ENCODE measurements around the gene DIPK2A.

The DIPK2A gene

DNA sequence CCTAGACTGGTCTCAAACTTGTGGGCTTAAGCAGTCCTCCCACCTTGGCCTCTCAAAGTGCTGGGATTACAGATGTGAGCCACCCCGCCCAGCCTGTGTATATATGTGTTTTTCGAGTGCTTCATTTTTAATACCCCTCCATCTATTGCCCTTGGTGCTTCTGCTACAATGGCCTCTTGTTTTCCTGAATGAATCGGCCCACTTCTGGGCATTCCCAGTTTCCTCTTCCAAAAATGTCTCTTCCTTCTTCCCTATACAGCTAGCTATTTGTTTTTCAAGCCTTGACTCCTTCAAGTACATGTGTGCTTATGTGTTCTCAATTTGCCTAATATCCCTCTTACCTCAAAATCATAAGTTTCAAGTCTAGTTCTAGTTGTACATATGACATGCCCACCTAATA is 16.7 kb downstream of the DIPK2A start:
- peaks cover 24% of the 10 kb centered on the region for H3K36me3 ChIP-seq (ENCODE audit: insufficient read depth, insufficient read length, low read length)
- DNase-seq (ENCODE audit: low read depth, low spot score) = no peak
- no peak for TF ChIP-seq YY1 (IDR thresholded peaks at IDR 0.05; ENCODE audit: insufficient read depth, insufficient read length)
- TF ChIP-seq ZNF274 (IDR thresholded peaks at IDR 0.05; ENCODE audit: low read depth, low read length) = no peak
- no peak for TF ChIP-seq SUZ12 (IDR thresholded peaks at IDR 0.05; ENCODE audit: extremely low read depth, insufficient read depth, insufficient read length)
- H3K9ac ChIP-seq (ENCODE audit: insufficient read length, low read depth) = no peak overlapping the region
- H3K4me1 ChIP-seq (ENCODE audit: insufficient read depth, insufficient read length) = no peaks in the 10 kb centered on the region
- no peaks in the 10 kb centered on the region for H3K9me3 ChIP-seq (ENCODE audit: insufficient read depth, low read length)
- no peak overlapping the region for H3K4me3 ChIP-seq (ENCODE audit: insufficient read length, low read depth)
- H3K27me3 ChIP-seq (ENCODE audit: insufficient read depth, insufficient read length) = no peaks in the 10 kb centered on the region

DNA sequence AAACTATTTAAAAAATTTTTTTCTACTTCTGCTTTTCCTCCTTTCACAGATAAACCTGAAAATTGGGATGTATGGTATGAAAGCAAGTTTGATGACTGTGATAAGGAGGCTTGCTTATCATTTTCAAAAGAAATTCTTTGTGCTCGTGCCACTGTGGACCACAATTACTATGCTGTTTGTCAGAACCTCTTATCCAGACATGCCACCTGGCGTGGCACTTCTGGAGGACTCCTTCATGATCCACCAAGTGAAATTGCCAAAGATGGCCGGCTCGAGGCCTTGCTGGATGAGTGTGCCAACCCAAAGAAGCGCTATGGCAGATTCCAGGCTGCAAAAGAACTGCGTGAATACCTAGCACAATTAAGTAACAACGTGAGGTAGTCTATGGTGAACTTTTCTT is 17.8 kb downstream of the DIPK2A start:
- Histone ChIP-seq H3K27me3 (ENCODE audit: insufficient read depth, insufficient read length) (no peaks in the 10 kb centered on the region), H3K36me3 (ENCODE audit: insufficient read depth, insufficient read length, low read length) (peaks cover 28% of the 10 kb centered on the region), H3K4me1 (ENCODE audit: insufficient read depth, insufficient read length) (no peaks in the 10 kb centered on the region), H3K9me3 (ENCODE audit: insufficient read depth, low read length) (no peaks in the 10 kb centered on the region), H3K9ac (ENCODE audit: insufficient read length, low read depth) (no peak overlapping the region), H3K4me3 (ENCODE audit: insufficient read length, low read depth) (no peak overlapping the region)
- TF ChIP-seq YY1 (IDR thresholded peaks at IDR 0.05; ENCODE audit: insufficient read depth, insufficient read length) (no peak), SUZ12 (IDR thresholded peaks at IDR 0.05; ENCODE audit: extremely low read depth, insufficient read depth, insufficient read length) (no peak), ZNF274 (IDR thresholded peaks at IDR 0.05; ENCODE audit: low read depth, low read length) (no peak)
- DNase-seq (ENCODE audit: low read depth, low spot score) = no peak

DNA sequence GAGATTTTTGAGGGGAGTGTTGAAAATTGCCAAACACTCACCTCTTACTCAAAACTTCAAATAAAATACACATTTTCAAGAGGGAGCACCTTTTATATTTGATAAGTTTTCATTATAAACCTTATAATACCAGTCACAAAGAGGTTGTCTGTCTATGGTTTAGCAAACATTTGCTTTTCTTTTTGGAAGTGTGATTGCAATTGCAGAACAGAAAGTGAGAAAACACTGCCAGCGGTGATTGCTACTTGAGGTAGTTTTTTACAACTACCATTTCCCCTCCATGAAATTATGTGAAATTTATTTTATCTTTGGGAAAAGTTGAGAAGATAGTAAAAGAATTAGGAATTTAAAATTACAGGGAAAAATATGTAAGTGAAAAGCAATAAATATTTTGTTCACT is 20.1 kb downstream of the DIPK2A start:
- no peak overlapping the region for H3K9ac ChIP-seq (ENCODE audit: insufficient read length, low read depth)
- TF ChIP-seq YY1 (IDR thresholded peaks at IDR 0.05; ENCODE audit: insufficient read depth, insufficient read length) = no peak
- no peak for TF ChIP-seq SUZ12 (IDR thresholded peaks at IDR 0.05; ENCODE audit: extremely low read depth, insufficient read depth, insufficient read length)
- no peak for TF ChIP-seq ZNF274 (IDR thresholded peaks at IDR 0.05; ENCODE audit: low read depth, low read length)

DNA sequence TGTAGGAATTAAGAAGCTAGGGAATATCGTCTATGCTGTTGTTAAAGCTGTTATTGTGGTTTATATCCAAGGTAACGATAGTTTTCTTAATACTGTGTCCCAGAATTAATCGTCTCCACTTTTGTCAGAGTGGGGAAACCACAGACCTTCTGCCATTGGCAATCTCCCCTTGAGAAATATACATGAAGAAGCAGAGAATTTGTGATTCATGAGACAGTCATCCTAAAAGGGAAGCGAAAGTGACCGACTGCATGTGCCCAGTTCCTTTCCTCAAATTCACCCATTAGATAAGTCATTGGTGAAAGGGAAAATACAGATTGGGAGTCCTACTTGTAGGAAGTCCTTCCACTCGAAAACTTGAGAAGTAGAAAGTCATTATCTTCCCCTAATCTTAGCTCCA is 26.6 kb downstream of the DIPK2A start:
- TF ChIP-seq SUZ12 (IDR thresholded peaks at IDR 0.05; ENCODE audit: extremely low read depth, insufficient read depth, insufficient read length) (no peak), YY1 (IDR thresholded peaks at IDR 0.05; ENCODE audit: insufficient read depth, insufficient read length) (no peak), ZNF274 (IDR thresholded peaks at IDR 0.05; ENCODE audit: low read depth, low read length) (no peak)
- Histone ChIP-seq H3K9me3 (ENCODE audit: insufficient read depth, low read length) (no peaks in the 10 kb centered on the region), H3K36me3 (ENCODE audit: insufficient read depth, insufficient read length, low read length) (peaks cover 4% of the 10 kb centered on the region), H3K27me3 (ENCODE audit: insufficient read depth, insufficient read length) (no peaks in the 10 kb centered on the region), H3K4me3 (ENCODE audit: insufficient read length, low read depth) (no peak overlapping the region), H3K4me1 (ENCODE audit: insufficient read depth, insufficient read length) (no peaks in the 10 kb centered on the region), H3K9ac (ENCODE audit: insufficient read length, low read depth) (no peak overlapping the region)
- DNase-seq (ENCODE audit: low read depth, low spot score) = no peak

More for the DNA sequence above, 20.1 kb downstream of the DIPK2A start:
- Histone ChIP-seq H3K36me3 (ENCODE audit: insufficient read depth, insufficient read length, low read length) (peaks cover 28% of the 10 kb centered on the region), H3K9me3 (ENCODE audit: insufficient read depth, low read length) (no peaks in the 10 kb centered on the region), H3K4me3 (ENCODE audit: insufficient read length, low read depth) (no peak overlapping the region), H3K4me1 (ENCODE audit: insufficient read depth, insufficient read length) (no peaks in the 10 kb centered on the region), H3K27me3 (ENCODE audit: insufficient read depth, insufficient read length) (no peaks in the 10 kb centered on the region)
- DNase-seq (ENCODE audit: low read depth, low spot score) = no peak

DNA sequence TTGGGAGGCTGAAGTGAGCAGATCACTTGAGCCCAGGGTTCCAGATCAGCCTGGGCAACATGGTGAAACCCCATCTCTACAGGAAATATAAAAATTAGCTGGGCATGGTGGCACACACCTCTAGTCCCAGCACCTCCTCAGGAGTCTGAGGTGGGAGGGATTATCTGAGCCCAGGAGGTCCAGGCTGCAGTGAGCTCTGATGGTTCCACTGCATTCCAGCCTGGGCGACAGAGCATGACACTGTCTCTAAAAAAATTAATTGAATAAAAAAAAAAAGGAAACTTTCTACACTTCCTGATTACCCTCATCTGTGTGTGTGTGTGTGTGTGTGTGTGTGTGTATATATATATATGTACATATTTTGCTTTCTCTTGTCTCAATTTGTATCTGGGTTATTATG is 31.4 kb downstream of the DIPK2A start:
- no peaks in the 10 kb centered on the region for H3K27me3 ChIP-seq (ENCODE audit: insufficient read depth, insufficient read length)
- no peaks in the 10 kb centered on the region for H3K9me3 ChIP-seq (ENCODE audit: insufficient read depth, low read length)
- H3K9ac ChIP-seq (ENCODE audit: insufficient read length, low read depth) = no peak overlapping the region
- no peaks in the 10 kb centered on the region for H3K36me3 ChIP-seq (ENCODE audit: insufficient read depth, insufficient read length, low read length)
- no peak overlapping the region for H3K4me3 ChIP-seq (ENCODE audit: insufficient read length, low read depth)
- no peak for DNase-seq (ENCODE audit: low read depth, low spot score)
- TF ChIP-seq SUZ12 (IDR thresholded peaks at IDR 0.05; ENCODE audit: extremely low read depth, insufficient read depth, insufficient read length) (no peak), YY1 (IDR thresholded peaks at IDR 0.05; ENCODE audit: insufficient read depth, insufficient read length) (no peak), ZNF274 (IDR thresholded peaks at IDR 0.05; ENCODE audit: low read depth, low read length) (no peak)
- H3K4me1 ChIP-seq (ENCODE audit: insufficient read depth, insufficient read length) = no peaks in the 10 kb centered on the region

DNA sequence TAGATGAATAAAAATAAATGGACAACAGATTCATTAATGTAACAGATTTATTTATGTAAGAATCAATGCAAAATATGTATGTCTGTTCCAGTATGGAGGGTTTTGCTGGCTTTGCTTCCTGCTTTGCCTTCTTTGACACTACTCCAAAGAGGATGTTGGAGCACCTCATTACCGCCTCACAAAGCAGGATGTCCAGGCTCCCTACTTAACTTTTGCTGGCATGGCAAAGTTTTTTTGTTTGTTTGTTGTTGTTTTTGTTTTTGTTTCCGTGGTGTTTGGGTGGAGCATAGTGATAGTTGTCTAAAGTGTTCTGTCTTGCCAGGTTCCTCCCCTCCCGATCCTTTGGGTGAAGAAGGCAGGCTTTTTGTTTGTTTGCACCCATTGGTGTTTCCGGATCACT is 38.7 kb downstream of the DIPK2A start:
- Histone ChIP-seq H3K9me3 (ENCODE audit: insufficient read depth, low read length) (no peaks in the 10 kb centered on the region), H3K9ac (ENCODE audit: insufficient read length, low read depth) (no peak overlapping the region), H3K4me3 (ENCODE audit: insufficient read length, low read depth) (no peak overlapping the region), H3K4me1 (ENCODE audit: insufficient read depth, insufficient read length) (no peaks in the 10 kb centered on the region), H3K36me3 (ENCODE audit: insufficient read depth, insufficient read length, low read length) (no peaks in the 10 kb centered on the region), H3K27me3 (ENCODE audit: insufficient read depth, insufficient read length) (no peaks in the 10 kb centered on the region)
- no peak for DNase-seq (ENCODE audit: low read depth, low spot score)
- TF ChIP-seq SUZ12 (IDR thresholded peaks at IDR 0.05; ENCODE audit: extremely low read depth, insufficient read depth, insufficient read length) = no peak
- no peak for TF ChIP-seq YY1 (IDR thresholded peaks at IDR 0.05; ENCODE audit: insufficient read depth, insufficient read length)
- no peak for TF ChIP-seq ZNF274 (IDR thresholded peaks at IDR 0.05; ENCODE audit: low read depth, low read length)

DNA sequence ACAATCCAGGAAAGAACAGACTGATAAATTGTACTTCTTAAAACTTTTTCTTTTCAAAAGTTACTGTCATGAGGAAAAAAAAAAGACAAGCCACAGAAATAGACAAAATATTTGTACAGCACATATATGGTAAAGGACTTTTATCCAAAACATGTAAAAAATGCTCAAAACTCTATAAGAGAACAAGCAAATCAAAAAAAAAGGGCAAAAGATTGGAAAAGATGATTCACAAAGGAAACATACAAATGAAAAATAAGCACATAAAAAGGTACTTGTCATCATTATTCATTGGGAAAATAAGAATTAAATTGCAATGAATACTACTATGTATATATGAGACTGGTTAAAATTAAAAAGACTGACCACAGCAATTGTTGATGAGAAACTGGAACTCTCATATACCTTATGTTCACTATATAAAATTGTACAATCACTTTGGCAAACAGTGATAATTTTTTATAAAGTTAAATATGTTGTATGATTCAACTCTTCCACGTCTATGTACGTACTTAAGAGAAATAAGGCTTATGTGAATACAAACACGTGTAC is 39.7 kb downstream of the DIPK2A start:
- DNase-seq (ENCODE audit: low read depth, low spot score) = no peak
- TF ChIP-seq ZNF274 (IDR thresholded peaks at IDR 0.05; ENCODE audit: low read depth, low read length) (no peak), YY1 (IDR thresholded peaks at IDR 0.05; ENCODE audit: insufficient read depth, insufficient read length) (no peak), SUZ12 (IDR thresholded peaks at IDR 0.05; ENCODE audit: extremely low read depth, insufficient read depth, insufficient read length) (no peak)

More for the DNA sequence above, 39.7 kb downstream of the DIPK2A start:
- Histone ChIP-seq H3K4me1 (ENCODE audit: insufficient read depth, insufficient read length) (no peaks in the 10 kb centered on the region), H3K9me3 (ENCODE audit: insufficient read depth, low read length) (no peaks in the 10 kb centered on the region), H3K4me3 (ENCODE audit: insufficient read length, low read depth) (no peak overlapping the region), H3K27me3 (ENCODE audit: insufficient read depth, insufficient read length) (no peaks in the 10 kb centered on the region), H3K36me3 (ENCODE audit: insufficient read depth, insufficient read length, low read length) (no peaks in the 10 kb centered on the region), H3K9ac (ENCODE audit: insufficient read length, low read depth) (no peak overlapping the region)

Measured in NT2/D1 (cell line).